IMR-90 (cell line): ENCODE data around the gene NIPAL3. TPM values are rescaled to one million over a fixed set of nuclear protein-coding genes. Genes with fewer than 3 reads are reported as not detected.
A peak's percentile ranks its signal among the peaks of the same experiment; 100 is the strongest.
"Not testable (repeated sequence)": the region's sequence is repeated elsewhere in the genome, so short reads cannot be mapped to it uniquely, and the experiment has no call there.

Experiments used
- ATAC-seq: fragments of 200-7000 bp; cut with Tn5 transposase; 2 replicates; pipeline ENCODE4 v1.9.1; 2020; ENCODE audit warnings: low read depth, mild to moderate bottlenecking, moderate library complexity
- BruUV-seq: library from RNA; stranded (reverse); fragments of 400-500 nt; replicated peaks from 2 replicates; lab custom pipeline; 2021; lab: Mats Ljungman, UMichigan
- CTCF ChIA-PET: fragments of 300-600 bp; formaldehyde crosslinking; extraction: SDS; loops from one replicate; lab custom pipeline; 2021; ENCODE audit warnings: antibody characterized with exemption; lab: Yijun Ruan, JAX
- POLR2A ChIA-PET: fragments of 300-600 bp; sonication (Branson Sonifier 250); formaldehyde crosslinking; loops from one replicate; lab custom pipeline; 2022; ENCODE audit warnings: antibody characterized with exemption; ENCODE audit not compliant: unreplicated experiment; lab: Charles Lee
- DNase-seq: peaks from one replicate; pipeline ENCODE4 v3.0.0; 2013
- H2AFZ ChIP-seq: replicated peaks from 2 replicates; pipeline ENCODE3; 2013; ENCODE audit warnings: low read length, mild to moderate bottlenecking; ENCODE audit not compliant: poor library complexity
- H2AK5ac ChIP-seq: 2 replicates; pipeline ENCODE4 v1.6.1; 2013; ENCODE audit warnings: low read depth, low read length, inconsistent platforms
- H2AK9ac ChIP-seq: replicated peaks from 2 replicates; pipeline ENCODE3; 2013; ENCODE audit warnings: mild to moderate bottlenecking, low read depth, low read length, moderate library complexity; ENCODE audit not compliant: poor library complexity
- H2BK120ac ChIP-seq: 2 replicates; pipeline ENCODE4 v1.6.1; 2013; ENCODE audit warnings: low read depth, low read length, inconsistent platforms
- H2BK15ac ChIP-seq: 3 replicates; pipeline ENCODE4 v1.6.1; 2013; ENCODE audit warnings: low read depth, low read length, inconsistent platforms
- H2BK20ac ChIP-seq: 2 replicates; pipeline ENCODE4 v1.6.1; 2013; ENCODE audit warnings: low read depth, mild to moderate bottlenecking, inconsistent platforms, low read length, moderate library complexity
- H2BK5ac ChIP-seq: 2 replicates; pipeline ENCODE4 v1.6.1; 2013; ENCODE audit warnings: mild to moderate bottlenecking, low read depth, low read length, inconsistent platforms; ENCODE audit not compliant: poor library complexity, severe bottlenecking
- H3K14ac ChIP-seq: replicated peaks from 2 replicates; pipeline ENCODE4 v1.6.1; 2013; ENCODE audit warnings: low read depth, low read length, inconsistent platforms
- H3K18ac ChIP-seq: 2 replicates; pipeline ENCODE4 v1.6.1; 2013; ENCODE audit warnings: low read depth, low read length, control low read depth
- H3K23ac ChIP-seq: 2 replicates; pipeline ENCODE4 v1.6.1; 2013; ENCODE audit warnings: low read depth, low read length, inconsistent platforms
- H3K27ac ChIP-seq: 2 replicates; pipeline ENCODE4 v1.5.1; 2013; ENCODE audit warnings: mild to moderate bottlenecking, control low read depth, low read length; ENCODE audit not compliant: insufficient read depth
- H3K27me3 ChIP-seq: 2 replicates; pipeline ENCODE4 v1.6.1; 2013; ENCODE audit warnings: low read length; ENCODE audit not compliant: control insufficient read depth, insufficient read depth
- H3K36me3 ChIP-seq: 2 replicates; pipeline ENCODE4 v1.6.1; 2013; ENCODE audit warnings: low read length, mixed read lengths; ENCODE audit not compliant: control insufficient read depth, insufficient read depth
- H3K4ac ChIP-seq: 2 replicates; pipeline ENCODE4 v1.6.1; 2013; ENCODE audit warnings: low read depth, low read length, inconsistent platforms
- H3K4me1 ChIP-seq: 2 replicates; pipeline ENCODE4 v1.6.1; 2013; ENCODE audit warnings: low read length, mixed read lengths; ENCODE audit not compliant: control insufficient read depth, insufficient read depth
- H3K4me2 ChIP-seq: 2 replicates; pipeline ENCODE4 v1.6.1; 2013; ENCODE audit warnings: low read depth, mild to moderate bottlenecking, control low read depth, low read length, moderate library complexity
- H3K4me3 ChIP-seq: 2 replicates; pipeline ENCODE4 v1.5.1; 2013; ENCODE audit warnings: low read depth, mild to moderate bottlenecking, control low read depth, low read length, moderate library complexity; ENCODE audit not compliant: insufficient read depth
- H3K56ac ChIP-seq: 2 replicates; pipeline ENCODE4 v1.6.1; 2013; ENCODE audit warnings: low read length, inconsistent platforms; ENCODE audit not compliant: insufficient read depth; ENCODE audit errors: extremely low read depth
- H3K79me1 ChIP-seq, 2 experiments: 2 replicates each; pipeline ENCODE4 v1.6.1; 2013; ENCODE audit warnings: low read length in 2 of 2, inconsistent platforms in 1 of 2, low read depth in 1 of 2
- H3K9ac ChIP-seq: 2 replicates; pipeline ENCODE4 v1.6.1; 2013; ENCODE audit warnings: low read depth, low read length, control low read depth
- H3K9me1 ChIP-seq: 2 replicates; pipeline ENCODE4 v1.6.1; 2013; ENCODE audit warnings: low read length, inconsistent platforms; ENCODE audit not compliant: insufficient read depth
- H3K9me3 ChIP-seq: 2 replicates; pipeline ENCODE4 v1.6.1; 2013; ENCODE audit warnings: low read length; ENCODE audit not compliant: control insufficient read depth, insufficient read depth
- H4K20me1 ChIP-seq: 2 replicates; pipeline ENCODE4 v1.6.1; 2013; ENCODE audit warnings: low read length, inconsistent platforms; ENCODE audit not compliant: insufficient read depth
- H4K5ac ChIP-seq: 2 replicates; pipeline ENCODE4 v1.6.1; 2013; ENCODE audit warnings: mild to moderate bottlenecking, low read depth, low read length, control low read depth
- H4K8ac ChIP-seq, 2 experiments: 2 replicates each; pipeline ENCODE4 v1.6.1; 2013; ENCODE audit warnings: low read depth in 2 of 2, low read length in 2 of 2, control low read depth in 1 of 2, inconsistent platforms in 1 of 2
- H4K91ac ChIP-seq: 2 replicates; pipeline ENCODE4 v1.6.1; 2013; ENCODE audit warnings: low read depth, low read length, inconsistent platforms; ENCODE audit not compliant: insufficient read depth
- WGBS, 2 experiments: methylation state at CpG; one replicate each; pipeline versions ENCODE4 v1.1.5 to v1.1.7; 2013; ENCODE audit warnings: missing lambda C conversion rate in 2 of 2; ENCODE audit not compliant: insufficient read length in 1 of 2; ENCODE audit errors: extremely low coverage in 2 of 2; 5-methylcytosine and 5-hydroxymethylcytosine counted together
- dilution Hi-C: fragments of 300-500 bp; cut with HindIII; formaldehyde crosslinking; loops from one replicate; pipeline ENCODE4 v1.14.3; 2018; ENCODE audit warnings: low sequenced_read_pairs; ENCODE audit not compliant: unreplicated experiment
- in situ Hi-C: fragments of 300-500 bp; cut with MboI; formaldehyde crosslinking; loops from 3 replicates; pipeline ENCODE4 v1.14.3; 2019; ENCODE audit warnings: low sequenced_read_pairs, inconsistent platforms, mixed read lengths
- intact Hi-C: fragments of 100-400 bp; cut with micrococcal nuclease; formaldehyde crosslinking; loops from 2 replicates; pipeline ENCODE4 v1.10.0; 2022
- polyA plus RNA-seq, 3 experiments: library from polyadenylated mRNA; depleted of rRNA; stranded (reverse); fragments of >200 nt; gene quantifications; 2 replicates each; pipeline ENCODE4 v1.2.3, GENCODE V29; 2012; ENCODE audit warnings: low replicate concordance in 1 of 3
- total RNA-seq: library from RNA; depleted of rRNA; stranded (reverse); fragments of >200 nt; gene quantifications from 2 replicates; pipeline ENCODE4 v1.2.3, GENCODE V29; 2012

Gene NIPAL3
- total and polyA plus RNA-seq, 2 of the 4 experiments (the other 2 are of a cell fraction) = 55.0 to 123 TPM

GRCh38 chr1:24462128-24462527 is 46.5 kb downstream of the NIPAL3 start:
- H3K4me3 ChIP-seq, H2BK5ac ChIP-seq, intact Hi-C loops, H3K27ac ChIP-seq, H3K56ac ChIP-seq, H2AK5ac ChIP-seq, H4K5ac ChIP-seq, H2AK9ac ChIP-seq, ATAC-seq, H3K9me3 ChIP-seq, H3K4ac ChIP-seq, H3K23ac ChIP-seq, H3K4me1 ChIP-seq, H4K8ac ChIP-seq, H2BK120ac ChIP-seq, H2BK20ac ChIP-seq, CTCF ChIA-PET, H3K27me3 ChIP-seq, H3K9ac ChIP-seq, H3K79me1 ChIP-seq, BruUV-seq, dilution Hi-C loops, H2BK15ac ChIP-seq, H2AFZ ChIP-seq, H3K18ac ChIP-seq, H4K20me1 ChIP-seq, POLR2A ChIA-PET, H4K91ac ChIP-seq, in situ Hi-C loops, H3K4me2 ChIP-seq, H3K14ac ChIP-seq: not testable (repeated sequence)
- Histone ChIP-seq H3K9me1 (peaks cover 20% of the 10 kb centered on the region), H3K36me3 (peaks cover 31% of the 10 kb centered on the region)
- no CpG with 5 or more reads among the region's 4 CpGs for WGBS, 2 experiments
- peak; percentile 82 for DNase-seq
